T-helper 17 cell (primary cell): Measurements from ENCODE around the gene IRF9. TPM values are rescaled to one million over a fixed set of nuclear protein-coding genes. Genes with fewer than 3 reads are reported as not detected.

Experiments
- ATAC-seq: fragments of 150-1000 bp; cut with Tn5 transposase; 2 replicates; pipeline ENCODE4 v1.10.0; 2021; ENCODE audit warnings: mild to moderate bottlenecking, moderate library complexity
- DNase-seq, 3 donors: peaks; one replicate each; pipeline versions ENCODE4 v3.0.0 to v3.0.0-alpha.2; 2020 to 2021
- H3K9me3 ChIP-seq: one replicate; pipeline ENCODE4 v1.7.0; 2013; ENCODE audit warnings: low read length, mild to moderate bottlenecking; ENCODE audit not compliant: control insufficient read depth, poor library complexity, severe bottlenecking
- H3K27ac Mint-ChIP-seq: one replicate; pipeline ENCODE4 v1.8.0; 2022; ENCODE audit warnings: mild to moderate bottlenecking, moderate library complexity, mixed read lengths
- H3K27me3 Mint-ChIP-seq: one replicate; pipeline ENCODE4 v1.8.0; 2022; ENCODE audit warnings: mixed read lengths
- H3K36me3 Mint-ChIP-seq: one replicate; pipeline ENCODE4 v1.8.0; 2022; ENCODE audit warnings: low read depth, mixed read lengths
- H3K4me1 Mint-ChIP-seq: one replicate; pipeline ENCODE4 v1.8.0; 2022; ENCODE audit warnings: mild to moderate bottlenecking, mixed read lengths
- H3K4me3 Mint-ChIP-seq: one replicate; pipeline ENCODE4 v1.8.0; 2022; ENCODE audit warnings: mild to moderate bottlenecking, moderate library complexity, mixed read lengths
- total RNA-seq, 4 donors: library from RNA in 2 of 4; stranded (reverse) in 2 of 4; gene quantifications; one replicate each; pipeline ENCODE4 v1.2.3 and lab custom pipeline; 2022 to 2026

The IRF9 gene
- total RNA-seq, 2 donors from 2014 or later = 172 to 230 TPM

- ATAC-seq = peak; percentile 40
- peak overlapping the region; percentile 60 for H3K27ac Mint-ChIP-seq
- no peak for DNase-seq
- H3K4me1 Mint-ChIP-seq = peaks cover 4% of the 10 kb centered on the region
- H3K27me3 Mint-ChIP-seq = no peaks in the 10 kb centered on the region
- no peak overlapping the region for H3K4me3 Mint-ChIP-seq
- no peaks in the 10 kb centered on the region for H3K36me3 Mint-ChIP-seq
- H3K9me3 ChIP-seq = no peaks in the 10 kb centered on the region
These were observed 37.3 kb upstream of the IRF9 start for GRCh38 chr14:24123424-24124417.

DNA sequence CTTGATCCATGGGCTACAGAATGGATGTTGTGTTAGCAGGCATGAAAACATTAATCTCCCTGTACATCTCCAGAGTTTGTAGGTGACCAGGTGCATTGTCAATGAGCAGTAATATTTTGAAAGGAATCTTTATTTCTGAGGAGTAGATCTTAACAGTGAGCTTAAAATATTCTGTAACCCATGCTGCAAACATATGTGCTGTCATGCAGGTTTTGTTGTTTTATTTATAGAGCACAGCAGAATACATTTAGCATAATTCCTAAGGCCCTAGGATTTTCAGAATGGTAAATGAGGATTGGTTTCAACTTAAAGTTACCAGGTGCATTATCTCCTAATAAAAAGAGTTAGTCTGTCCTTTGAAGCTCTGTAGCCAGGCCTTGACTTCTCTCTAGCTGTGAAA is 34.1 kb upstream of the IRF9 start:
- H3K27me3 Mint-ChIP-seq = no peaks in the 10 kb centered on the region
- no peak for DNase-seq
- no peak overlapping the region for H3K27ac Mint-ChIP-seq
- peaks cover 2% of the 10 kb centered on the region for H3K36me3 Mint-ChIP-seq
- no peak for ATAC-seq
- no peaks in the 10 kb centered on the region for H3K9me3 ChIP-seq
- no peak overlapping the region for H3K4me3 Mint-ChIP-seq
- H3K4me1 Mint-ChIP-seq = peaks cover 9% of the 10 kb centered on the region

DNA sequence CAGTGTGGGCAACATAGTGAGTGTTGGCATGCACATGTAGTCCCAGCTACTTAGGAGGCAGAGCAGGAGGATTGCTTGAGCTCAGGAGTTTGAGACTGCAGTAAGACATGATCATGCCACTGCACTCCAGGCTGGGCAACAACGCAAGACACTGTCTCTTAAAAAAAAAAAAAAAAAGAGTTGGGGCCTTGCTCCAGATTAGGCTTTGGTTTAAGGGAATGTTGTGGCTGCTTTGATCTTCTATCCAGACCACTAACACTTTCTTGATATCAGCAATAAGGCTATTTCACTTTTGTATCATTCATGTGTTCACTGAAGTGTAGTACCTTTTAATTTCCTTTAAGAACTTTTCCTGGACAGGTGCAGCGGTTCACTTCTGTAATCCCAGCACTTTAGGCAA is 33.4 kb upstream of the IRF9 start:
- no peak for ATAC-seq
- Mint-ChIP-seq H3K4me3 (no peak overlapping the region), H3K27ac (no peak overlapping the region), H3K36me3 (peaks cover 2% of the 10 kb centered on the region), H3K27me3 (no peaks in the 10 kb centered on the region), H3K4me1 (peaks cover 13% of the 10 kb centered on the region)
- H3K9me3 ChIP-seq = no peaks in the 10 kb centered on the region
- no peak for DNase-seq

- Mint-ChIP-seq H3K36me3 (peaks cover 2% of the 10 kb centered on the region), H3K27ac (no peak overlapping the region), H3K27me3 (no peaks in the 10 kb centered on the region), H3K4me1 (peaks cover 16% of the 10 kb centered on the region), H3K4me3 (no peak overlapping the region)
- H3K9me3 ChIP-seq = no peaks in the 10 kb centered on the region
- ATAC-seq (no peak), DNase-seq (no peak)
These were observed 31.6 kb upstream of the IRF9 start for GRCh38 chr14:24129410-24129998.

- no peak for DNase-seq
- Mint-ChIP-seq H3K4me1 (peaks cover 17% of the 10 kb centered on the region), H3K27ac (peak within 1 kb of the TSS; percentile 67), H3K27me3 (no peaks in the 10 kb centered on the region), H3K4me3 (no peak within 1 kb of the TSS), H3K36me3 (peaks cover 2% of the 10 kb centered on the region)
- no peak for ATAC-seq
- H3K9me3 ChIP-seq = no peaks in the 10 kb centered on the region
These were observed 30.7 kb upstream of the IRF9 start, which contains the start of gene FITM1 for GRCh38 chr14:24130380-24130716. Gene FITM1 (plus strand): TSS chr14:24130659. CDS start chr14:24131564, 905 bp downstream.

- no peaks in the 10 kb centered on the region for H3K9me3 ChIP-seq
- DNase-seq (no peak), ATAC-seq (no peak)
- Mint-ChIP-seq H3K36me3 (peaks cover 2% of the 10 kb centered on the region), H3K4me1 (peaks cover 20% of the 10 kb centered on the region), H3K27ac (peak overlapping the region; percentile 67), H3K27me3 (no peaks in the 10 kb centered on the region), H3K4me3 (no peak overlapping the region)
These were observed 30.1 kb upstream of the IRF9 start for GRCh38 chr14:24130717-24131548.

- peaks cover 2% of the 10 kb centered on the region for H3K36me3 Mint-ChIP-seq
- DNase-seq (no peak), ATAC-seq (no peak)
- no peak overlapping the region for H3K27ac Mint-ChIP-seq
- no peaks in the 10 kb centered on the region for H3K27me3 Mint-ChIP-seq
- no peaks in the 10 kb centered on the region for H3K9me3 ChIP-seq
- H3K4me3 Mint-ChIP-seq = peak overlapping the region; percentile 58
- peaks cover 22% of the 10 kb centered on the region for H3K4me1 Mint-ChIP-seq
These were observed 29.5 kb upstream of the IRF9 start for GRCh38 chr14:24131549-24131966.

DNA sequence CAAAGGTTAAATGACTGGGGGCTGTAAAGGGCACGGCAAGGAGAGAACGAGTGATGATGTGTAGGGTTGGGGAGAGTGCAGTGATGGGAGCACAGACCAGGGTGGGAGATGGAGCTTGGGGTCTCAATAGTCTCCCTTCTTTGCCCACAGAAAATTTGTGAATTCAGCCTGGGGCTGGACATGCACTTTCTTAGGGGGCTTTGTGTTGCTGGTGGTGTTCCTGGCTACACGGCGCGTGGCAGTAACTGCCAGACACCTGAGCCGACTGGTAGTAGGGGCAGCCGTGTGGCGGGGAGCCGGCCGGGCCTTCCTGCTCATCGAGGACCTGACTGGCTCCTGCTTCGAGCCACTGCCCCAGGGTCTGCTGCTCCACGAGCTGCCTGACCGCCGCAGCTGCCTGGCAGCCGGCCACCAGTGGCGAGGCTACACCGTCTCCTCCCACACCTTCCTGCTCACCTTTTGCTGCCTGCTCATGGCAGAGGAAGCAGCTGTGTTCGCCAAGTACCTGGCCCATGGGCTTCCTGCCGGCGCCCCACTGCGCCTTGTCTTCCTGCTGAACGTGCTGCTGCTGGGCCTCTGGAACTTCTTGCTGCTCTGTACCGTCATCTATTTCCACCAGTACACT is 28.9 kb upstream of the IRF9 start:
- no peaks in the 10 kb centered on the region for H3K9me3 ChIP-seq
- Mint-ChIP-seq H3K27me3 (no peaks in the 10 kb centered on the region), H3K36me3 (peaks cover 2% of the 10 kb centered on the region), H3K4me1 (peaks cover 28% of the 10 kb centered on the region), H3K27ac (peak overlapping the region; percentile 85), H3K4me3 (peak overlapping the region; percentile 70)
- DNase-seq (no peak), ATAC-seq (no peak)

- Mint-ChIP-seq H3K4me1 (peaks cover 30% of the 10 kb centered on the region), H3K36me3 (peaks cover 2% of the 10 kb centered on the region), H3K4me3 (peak overlapping the region; percentile 70), H3K27ac (peak overlapping the region; percentile 85), H3K27me3 (no peaks in the 10 kb centered on the region)
- ATAC-seq = no peak
- DNase-seq = no peak
- H3K9me3 ChIP-seq = no peaks in the 10 kb centered on the region
These were observed 28.1 kb upstream of the IRF9 start for GRCh38 chr14:24132976-24133375.

DNA sequence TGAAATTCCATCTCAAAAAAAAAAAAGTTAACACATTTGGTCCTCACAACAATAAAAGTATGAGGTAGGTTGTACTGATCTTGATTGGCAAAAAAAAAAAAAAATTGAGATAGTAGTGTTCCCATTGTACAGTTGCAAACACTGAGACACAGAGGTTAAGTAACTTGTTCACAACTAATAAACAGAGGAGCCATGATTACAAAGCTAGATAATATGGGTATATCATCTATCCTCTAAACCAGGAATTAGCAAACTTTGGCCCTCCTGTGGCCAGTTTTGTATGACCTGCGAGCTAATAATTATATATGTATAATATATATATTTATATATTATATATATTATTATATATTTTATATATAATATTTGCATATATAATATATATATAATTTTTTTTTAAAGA is 27.3 kb upstream of the IRF9 start:
- DNase-seq (no peak), ATAC-seq (no peak)
- H3K4me1 Mint-ChIP-seq = peaks cover 33% of the 10 kb centered on the region
- no peaks in the 10 kb centered on the region for H3K27me3 Mint-ChIP-seq
- H3K9me3 ChIP-seq = no peaks in the 10 kb centered on the region
- peaks cover 2% of the 10 kb centered on the region for H3K36me3 Mint-ChIP-seq
- no peak overlapping the region for H3K4me3 Mint-ChIP-seq
- H3K27ac Mint-ChIP-seq = peak overlapping the region; percentile 85

- no peaks in the 10 kb centered on the region for H3K9me3 ChIP-seq
- H3K4me1 Mint-ChIP-seq = peaks cover 41% of the 10 kb centered on the region
- H3K36me3 Mint-ChIP-seq = peaks cover under 1% of the 10 kb centered on the region
- H3K27ac Mint-ChIP-seq = peak overlapping the region; percentile 86
- H3K27me3 Mint-ChIP-seq = no peaks in the 10 kb centered on the region
- ATAC-seq = no peak
- peak overlapping the region; percentile 95 for H3K4me3 Mint-ChIP-seq
- DNase-seq = no peak
These were observed 25.6 kb upstream of the IRF9 start for GRCh38 chr14:24135584-24135833.

DNA sequence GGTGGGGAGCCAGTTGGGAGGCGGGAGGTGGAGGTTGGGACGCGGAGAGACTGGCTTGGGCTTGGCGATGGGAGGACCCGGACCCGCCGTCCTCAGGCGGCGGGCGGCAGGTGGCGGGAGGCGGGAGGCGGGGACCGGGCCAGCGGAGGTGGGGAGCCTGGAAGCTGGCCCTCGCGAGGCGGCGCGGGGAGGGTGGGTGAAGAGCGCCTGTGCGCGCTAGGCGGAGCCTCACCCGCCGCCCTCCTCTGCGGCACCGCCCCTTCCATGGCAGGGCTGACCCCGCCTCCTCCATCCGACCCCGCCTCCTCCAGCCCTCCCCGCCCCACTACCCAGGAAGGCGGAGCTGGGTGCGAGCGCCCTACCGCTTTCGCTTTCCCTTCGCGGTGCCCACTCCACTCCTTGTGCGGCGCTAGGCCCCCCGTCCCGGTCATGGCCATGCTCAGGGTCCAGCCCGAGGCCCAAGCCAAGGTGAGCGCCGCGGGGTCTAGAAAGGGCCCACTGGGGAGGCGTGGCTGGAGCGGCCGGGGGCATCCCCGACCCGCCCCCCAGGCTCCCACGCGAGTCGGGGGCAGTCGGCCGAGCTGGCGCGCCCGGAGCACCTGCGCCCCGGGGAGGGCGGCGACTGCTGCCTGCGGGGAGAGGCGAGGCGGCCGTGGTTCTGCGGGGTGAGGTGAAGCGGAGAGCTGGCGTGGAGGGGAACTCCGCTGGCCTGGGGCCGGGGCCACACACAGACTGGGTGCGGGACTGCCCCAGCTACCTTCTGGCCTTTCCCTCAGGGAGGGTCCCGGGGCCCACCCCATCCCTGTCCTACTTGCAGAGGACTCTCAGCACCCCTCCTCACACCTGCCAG is 25.0 kb upstream of the IRF9 start, which contains the start of gene PSME1:
Gene PSME1, plus strand, starts transcription at position 361 of the 850 bp plus-strand sequence. Its CDS starts 69 bp downstream, at position 430.
- no peaks in the 10 kb centered on the region for H3K9me3 ChIP-seq
- no peaks in the 10 kb centered on the region for H3K36me3 Mint-ChIP-seq
- DNase-seq (peak; percentile 91 to 94 (median 94)), ATAC-seq (peak; percentile 98)
- peaks cover 44% of the 10 kb centered on the region for H3K4me1 Mint-ChIP-seq
- H3K27ac Mint-ChIP-seq = peak within 1 kb of the TSS; percentile 88
- peak within 1 kb of the TSS; percentile 95 for H3K4me3 Mint-ChIP-seq
- H3K27me3 Mint-ChIP-seq = no peaks in the 10 kb centered on the region
